SK-N-SH (cell line): ENCODE results near the gene SCAPER. TPM values are rescaled to one million over a fixed set of nuclear protein-coding genes. Genes with fewer than 3 reads are reported as not detected.

ENCODE experiments used
- CTCF ChIA-PET: fragments of 300-600, 350-600 bp; formaldehyde crosslinking; extraction: SDS; loops from one replicate; lab custom pipeline; 2021; lab: Yijun Ruan, JAX
- POLR2A ChIA-PET: fragments of 350-600 bp; sonication (Branson Sonifier 250); formaldehyde crosslinking; extraction: SDS; loops from one replicate; lab custom pipeline; 2020; ENCODE audit warnings: antibody characterized with exemption, inconsistent platforms; lab: Yijun Ruan, JAX
- DNase-seq: peaks from one replicate; pipeline ENCODE4 v3.0.0; 2012
- H2AFZ ChIP-seq: fragments of 200-600 bp; sonication (generic); 2 replicates; pipeline ENCODE4 v1.8.1; 2016; ENCODE audit warnings: antibody characterized with exemption, mild to moderate bottlenecking, low read depth
- H3F3A ChIP-seq: fragments of 200-600 bp; sonication (generic); replicated peaks from 2 replicates; pipeline ENCODE3; 2016; ENCODE audit warnings: antibody characterized with exemption, mild to moderate bottlenecking; ENCODE audit not compliant: insufficient read depth
- H3K27ac ChIP-seq, 2 experiments: fragments of 200-500 bp in 1 of 2; fragments of 200-600 bp in 1 of 2; sonication (Bioruptor generic) in 1 of 2; sonication (generic), shearing (Covaris generic) in 1 of 2; 2 replicates each; pipeline versions ENCODE4 v1.5.1 to v1.6.1; 2014 to 2016; ENCODE audit warnings: low read depth in 2 of 2, inconsistent platforms in 1 of 2, low read length in 1 of 2, mild to moderate bottlenecking in 1 of 2, mixed read lengths in 1 of 2
- H3K27me3 ChIP-seq: fragments of 200-600 bp; sonication (generic), shearing (Covaris generic); 2 replicates; pipeline ENCODE4 v1.6.1; 2016; ENCODE audit warnings: mixed run types; ENCODE audit not compliant: insufficient read depth
- H3K36me3 ChIP-seq, 2 experiments: fragments of 200-500 bp in 1 of 2; fragments of 200-600 bp in 1 of 2; sonication (Bioruptor generic) in 1 of 2; sonication (generic) in 1 of 2; replicated peaks in 1 of 2; 2 replicates each; pipeline versions ENCODE3 to v1.5.1; 2014 to 2016; ENCODE audit warnings: low read length in 1 of 2, mild to moderate bottlenecking in 1 of 2; ENCODE audit not compliant: insufficient read depth in 2 of 2, control insufficient read depth in 1 of 2
- H3K4me1 ChIP-seq, 2 experiments: fragments of 200-500 bp in 1 of 2; fragments of 200-600 bp in 1 of 2; sonication (Bioruptor generic) in 1 of 2; sonication (generic), shearing (Covaris generic) in 1 of 2; 2 replicates each; pipeline versions ENCODE4 v1.5.1 to v1.6.1; 2014 to 2016; ENCODE audit warnings: low read depth in 1 of 2, low read length in 1 of 2, mixed run types in 1 of 2; ENCODE audit not compliant: insufficient read depth in 2 of 2, control insufficient read depth in 1 of 2
- H3K4me2 ChIP-seq: fragments of 200-600 bp; sonication (generic), shearing (Covaris generic); 2 replicates; pipeline ENCODE4 v1.6.1; 2017; ENCODE audit warnings: mixed run types
- H3K4me3 ChIP-seq, 2 experiments: fragments of 200-500 bp in 1 of 2; fragments of 200-600 bp in 1 of 2; sonication (Bioruptor generic) in 1 of 2; sonication (generic), shearing (Covaris generic) in 1 of 2; 2 replicates each; pipeline versions ENCODE4 v1.5.1 to v1.8.1; 2014 to 2016; ENCODE audit warnings: low read depth in 2 of 2, inconsistent platforms in 1 of 2, low read length in 1 of 2, mild to moderate bottlenecking in 1 of 2, mixed read lengths in 1 of 2, moderate library complexity in 1 of 2
- H3K79me2 ChIP-seq: fragments of 200-600 bp; sonication (generic); 2 replicates; pipeline ENCODE4 v1.8.1; 2017; ENCODE audit warnings: mild to moderate bottlenecking; ENCODE audit not compliant: insufficient read depth
- H3K9ac ChIP-seq: fragments of 200-600 bp; sonication (generic); 2 replicates; pipeline ENCODE4 v1.6.1; 2017; ENCODE audit warnings: mixed run types
- H3K9me2 ChIP-seq: fragments of 200-600 bp; sonication (generic); 2 replicates; pipeline ENCODE4 v1.6.1; 2017; ENCODE audit warnings: mixed run types
- H3K9me3 ChIP-seq: fragments of 200-600 bp; sonication (generic); 2 replicates; pipeline ENCODE4 v1.6.1; 2017; ENCODE audit warnings: mixed run types, mild to moderate bottlenecking, moderate library complexity
- H4K20me1 ChIP-seq: fragments of 200-600 bp; sonication (generic); 2 replicates; pipeline ENCODE4 v1.6.1; 2017; ENCODE audit warnings: mild to moderate bottlenecking, mixed run types; ENCODE audit not compliant: insufficient read depth
- CHD2 ChIP-seq: fragments of 150-350 bp; IDR thresholded peaks from 2 replicates; pipeline ENCODE4 v1.6.1; 2018; ENCODE audit warnings: low read length; ENCODE audit not compliant: partially characterized antibody
- EP300 ChIP-seq, 2 experiments: IDR thresholded peaks; 2 replicates each; pipeline versions ENCODE4 v1.4.0 to v1.6.1; 2012; ENCODE audit warnings: borderline replicate concordance in 1 of 2, low read depth in 1 of 2, low read length in 1 of 2
- FOSL2 ChIP-seq: IDR thresholded peaks from 2 replicates; pipeline ENCODE4 v1.4.0; 2012; ENCODE audit warnings: low read depth, mild to moderate bottlenecking, moderate library complexity, borderline replicate concordance
- FOXM1 ChIP-seq: IDR thresholded peaks from 2 replicates; pipeline ENCODE4 v1.4.0; 2012; ENCODE audit warnings: low read depth, mild to moderate bottlenecking
- JUND ChIP-seq: IDR thresholded peaks from 2 replicates; pipeline ENCODE4 v1.4.0; 2012
- MEF2A ChIP-seq: IDR thresholded peaks from 2 replicates; pipeline ENCODE4 v1.4.0; 2012; ENCODE audit warnings: low read depth, borderline replicate concordance
- NFIC ChIP-seq: IDR thresholded peaks from 2 replicates; pipeline ENCODE4 v1.4.0; 2012; ENCODE audit warnings: borderline replicate concordance
- NRF1 ChIP-seq: IDR thresholded peaks from 2 replicates; pipeline ENCODE4 v1.6.1; 2012; ENCODE audit warnings: low read depth, mild to moderate bottlenecking, low read length
- POLR2AphosphoS5 ChIP-seq: IDR thresholded peaks from 2 replicates; pipeline ENCODE4 v1.6.1; 2012; ENCODE audit warnings: low read depth, low read length
- RCOR1 ChIP-seq: fragments of 150-350 bp; IDR thresholded peaks from 2 replicates; pipeline ENCODE4 v1.6.1; 2017; ENCODE audit warnings: antibody characterized with exemption, low read length
- RXRA ChIP-seq: IDR thresholded peaks from 2 replicates; pipeline ENCODE4 v1.4.0; 2012; ENCODE audit warnings: low read depth, mild to moderate bottlenecking, borderline replicate concordance
- SIN3A ChIP-seq: IDR thresholded peaks from 2 replicates; pipeline ENCODE4 v1.6.1; 2012; ENCODE audit warnings: low read depth, mild to moderate bottlenecking, low read length, moderate library complexity, borderline replicate concordance
- SMC3 ChIP-seq: IDR thresholded peaks from 2 replicates; pipeline ENCODE4 v1.6.1; 2012; ENCODE audit warnings: low read depth, low read length, improper control_type of control experiment
- TAF1 ChIP-seq: IDR thresholded peaks from 2 replicates; pipeline ENCODE4 v1.6.1; 2012; ENCODE audit warnings: low read depth, mild to moderate bottlenecking, low read length, moderate library complexity, borderline replicate concordance
- TEAD4 ChIP-seq: IDR thresholded peaks from 2 replicates; pipeline ENCODE4 v1.4.0; 2012; ENCODE audit warnings: mild to moderate bottlenecking, borderline replicate concordance; ENCODE audit not compliant: insufficient read depth
- WGBS: methylation state at CpG from one replicate; pipeline ENCODE4 v1.1.6; 2017; ENCODE audit warnings: low lambda C conversion rate; 5-methylcytosine and 5-hydroxymethylcytosine counted together
- polyA plus RNA-seq, 3 experiments: library from polyadenylated mRNA; depleted of rRNA; stranded (reverse); fragments of >200 nt; gene quantifications; 2 replicates each; pipeline ENCODE4 v1.2.3, GENCODE V29; 2012
- TF ChIP-seq, protein P1 (sequence below): fragments of 150-350 bp; IDR thresholded peaks from 2 replicates; pipeline ENCODE4 v1.6.1; 2016; ENCODE audit warnings: mild to moderate bottlenecking, low read depth, low read length
- TF ChIP-seq, protein P2 (sequence below): IDR thresholded peaks from 2 replicates; pipeline ENCODE4 v1.4.0; 2012; ENCODE audit warnings: low read depth, borderline replicate concordance
- TF ChIP-seq, protein P3 (sequence below): IDR thresholded peaks from 2 replicates; pipeline ENCODE4 v1.6.1; 2012; ENCODE audit warnings: mild to moderate bottlenecking, low read depth, low read length, moderate library complexity
- TF ChIP-seq, protein P4 (sequence below): fragments of 150-350 bp; IDR thresholded peaks from 2 replicates; pipeline ENCODE4 v1.6.1; 2017; ENCODE audit warnings: antibody characterized with exemption, low read length, low read depth, borderline replicate concordance

SCAPER gene
- polyA plus RNA-seq, 1 of the 3 experiments (the other 2 are of a cell fraction), result 1.8 TPM

DNA sequence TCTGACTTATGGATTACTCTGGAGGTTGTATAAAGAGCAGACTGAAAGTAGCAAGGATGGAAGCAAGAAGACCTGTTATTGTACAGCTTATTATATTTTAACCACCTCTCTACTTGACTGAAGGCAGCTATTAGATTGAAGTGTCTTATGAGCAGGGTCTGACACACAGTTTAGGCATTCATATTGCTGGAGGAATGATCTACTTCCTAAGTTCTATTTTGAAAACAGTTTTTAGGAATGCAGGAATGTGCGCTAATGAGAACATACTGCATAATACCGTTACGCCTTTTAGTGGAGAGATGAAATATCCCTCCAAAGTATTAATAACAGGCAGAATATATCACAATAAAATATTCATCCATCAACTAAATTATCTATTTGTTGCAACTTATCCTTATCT is 375.2 kb downstream of the SCAPER start:
- ChIA-PET POLR2A (no interaction called here), CTCF (no interaction called here)
- no peaks in the 10 kb centered on the region for H3K27me3 ChIP-seq
- H3K9me2 ChIP-seq, result no peaks in the 10 kb centered on the region
- H3K27ac ChIP-seq, result no peak overlapping the region
- no peaks in the 10 kb centered on the region for H4K20me1 ChIP-seq
- TF ChIP-seq TAF1, result no peak
- TF ChIP-seq NRF1, result no peak
- TF ChIP-seq, protein P1, sequence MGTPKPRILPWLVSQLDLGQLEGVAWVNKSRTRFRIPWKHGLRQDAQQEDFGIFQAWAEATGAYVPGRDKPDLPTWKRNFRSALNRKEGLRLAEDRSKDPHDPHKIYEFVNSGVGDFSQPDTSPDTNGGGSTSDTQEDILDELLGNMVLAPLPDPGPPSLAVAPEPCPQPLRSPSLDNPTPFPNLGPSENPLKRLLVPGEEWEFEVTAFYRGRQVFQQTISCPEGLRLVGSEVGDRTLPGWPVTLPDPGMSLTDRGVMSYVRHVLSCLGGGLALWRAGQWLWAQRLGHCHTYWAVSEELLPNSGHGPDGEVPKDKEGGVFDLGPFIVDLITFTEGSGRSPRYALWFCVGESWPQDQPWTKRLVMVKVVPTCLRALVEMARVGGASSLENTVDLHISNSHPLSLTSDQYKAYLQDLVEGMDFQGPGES, result no peak
- no peak for TF ChIP-seq POLR2AphosphoS5
- TF ChIP-seq, protein P2, sequence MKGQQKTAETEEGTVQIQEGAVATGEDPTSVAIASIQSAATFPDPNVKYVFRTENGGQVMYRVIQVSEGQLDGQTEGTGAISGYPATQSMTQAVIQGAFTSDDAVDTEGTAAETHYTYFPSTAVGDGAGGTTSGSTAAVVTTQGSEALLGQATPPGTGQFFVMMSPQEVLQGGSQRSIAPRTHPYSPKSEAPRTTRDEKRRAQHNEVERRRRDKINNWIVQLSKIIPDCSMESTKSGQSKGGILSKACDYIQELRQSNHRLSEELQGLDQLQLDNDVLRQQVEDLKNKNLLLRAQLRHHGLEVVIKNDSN, result no peak
- no peak for TF ChIP-seq SIN3A
- TF ChIP-seq, protein P3, sequence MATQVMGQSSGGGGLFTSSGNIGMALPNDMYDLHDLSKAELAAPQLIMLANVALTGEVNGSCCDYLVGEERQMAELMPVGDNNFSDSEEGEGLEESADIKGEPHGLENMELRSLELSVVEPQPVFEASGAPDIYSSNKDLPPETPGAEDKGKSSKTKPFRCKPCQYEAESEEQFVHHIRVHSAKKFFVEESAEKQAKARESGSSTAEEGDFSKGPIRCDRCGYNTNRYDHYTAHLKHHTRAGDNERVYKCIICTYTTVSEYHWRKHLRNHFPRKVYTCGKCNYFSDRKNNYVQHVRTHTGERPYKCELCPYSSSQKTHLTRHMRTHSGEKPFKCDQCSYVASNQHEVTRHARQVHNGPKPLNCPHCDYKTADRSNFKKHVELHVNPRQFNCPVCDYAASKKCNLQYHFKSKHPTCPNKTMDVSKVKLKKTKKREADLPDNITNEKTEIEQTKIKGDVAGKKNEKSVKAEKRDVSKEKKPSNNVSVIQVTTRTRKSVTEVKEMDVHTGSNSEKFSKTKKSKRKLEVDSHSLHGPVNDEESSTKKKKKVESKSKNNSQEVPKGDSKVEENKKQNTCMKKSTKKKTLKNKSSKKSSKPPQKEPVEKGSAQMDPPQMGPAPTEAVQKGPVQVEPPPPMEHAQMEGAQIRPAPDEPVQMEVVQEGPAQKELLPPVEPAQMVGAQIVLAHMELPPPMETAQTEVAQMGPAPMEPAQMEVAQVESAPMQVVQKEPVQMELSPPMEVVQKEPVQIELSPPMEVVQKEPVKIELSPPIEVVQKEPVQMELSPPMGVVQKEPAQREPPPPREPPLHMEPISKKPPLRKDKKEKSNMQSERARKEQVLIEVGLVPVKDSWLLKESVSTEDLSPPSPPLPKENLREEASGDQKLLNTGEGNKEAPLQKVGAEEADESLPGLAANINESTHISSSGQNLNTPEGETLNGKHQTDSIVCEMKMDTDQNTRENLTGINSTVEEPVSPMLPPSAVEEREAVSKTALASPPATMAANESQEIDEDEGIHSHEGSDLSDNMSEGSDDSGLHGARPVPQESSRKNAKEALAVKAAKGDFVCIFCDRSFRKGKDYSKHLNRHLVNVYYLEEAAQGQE, result no peak
- TF ChIP-seq, protein P4, sequence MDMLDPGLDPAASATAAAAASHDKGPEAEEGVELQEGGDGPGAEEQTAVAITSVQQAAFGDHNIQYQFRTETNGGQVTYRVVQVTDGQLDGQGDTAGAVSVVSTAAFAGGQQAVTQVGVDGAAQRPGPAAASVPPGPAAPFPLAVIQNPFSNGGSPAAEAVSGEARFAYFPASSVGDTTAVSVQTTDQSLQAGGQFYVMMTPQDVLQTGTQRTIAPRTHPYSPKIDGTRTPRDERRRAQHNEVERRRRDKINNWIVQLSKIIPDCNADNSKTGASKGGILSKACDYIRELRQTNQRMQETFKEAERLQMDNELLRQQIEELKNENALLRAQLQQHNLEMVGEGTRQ, result no peak
- no peak for TF ChIP-seq NFIC
- TF ChIP-seq TEAD4, result no peak
- no peak for TF ChIP-seq FOXM1
- no peak for TF ChIP-seq JUND
- no peak for TF ChIP-seq MEF2A
- TF ChIP-seq CHD2, result no peak
- no peak for TF ChIP-seq RXRA
- TF ChIP-seq FOSL2, result no peak
- no peak for TF ChIP-seq RCOR1
- TF ChIP-seq EP300 (IDR thresholded peaks at IDR 0.05; ENCODE audit: borderline replicate concordance in 1 of 2, low read depth in 1 of 2, low read length in 1 of 2), result no peak
- no peak for TF ChIP-seq SMC3
- H3K9ac ChIP-seq, result no peak overlapping the region
- no peaks in the 10 kb centered on the region for H3F3A ChIP-seq
- H3K79me2 ChIP-seq, result no peaks in the 10 kb centered on the region
- H3K4me1 ChIP-seq, result peaks cover 0 to 5% of the 10 kb centered on the region in 2 experiments; a peak in 2 of 4 replicates
- no peak for DNase-seq
- H3K4me2 ChIP-seq, result no peak overlapping the region
- H3K36me3 ChIP-seq, result no peaks in the 10 kb centered on the region
- WGBS, result 97% methylated on average over 3 of the region's 3 CpGs
- no peak overlapping the region for H3K4me3 ChIP-seq
- H2AFZ ChIP-seq, result no peak overlapping the region
- H3K9me3 ChIP-seq, result no peaks in the 10 kb centered on the region
